ENCODE data around the gene PRR13. TPM values are rescaled to one million over a fixed set of nuclear protein-coding genes. Genes with fewer than 3 reads are reported as not detected.
A peak's percentile ranks its signal among the peaks of the same experiment; 100 is the strongest.

The PRR13 gene
- total and polyA plus RNA-seq, 9 of the 15 experiments (the other 6 are each of a cell fraction or from before 2014, with no cell fraction given) = 117 to 835 (median 285) TPM

GRCh38 chr12:53492830-53493609 is 51.5 kb downstream of the PRR13 start (continued):
- TF ChIP-seq RFX1 (IDR thresholded peaks at IDR 0.05) = peak; percentile 97
- TF ChIP-seq EWSR1 (IDR thresholded peaks at IDR 0.05; ENCODE audit: borderline replicate concordance, low read depth, partially characterized antibody) = no peak
- no peak for TF ChIP-seq LEF1 (IDR thresholded peaks at IDR 0.05)
- no peak for TF ChIP-seq U2AF2 (optimal IDR thresholded peaks at IDR 0.05; ENCODE audit: low read depth, low read length)
- no peak for TF ChIP-seq ZNF431 (CRISPR knock-in tag; IDR thresholded peaks at IDR 0.05)
- TF ChIP-seq MYC (IDR thresholded peaks at IDR 0.05; ENCODE audit: low read depth, low read length) = peak; percentile 46
- no peak for TF ChIP-seq MYC (CRISPR knock-in tag; IDR thresholded peaks at IDR 0.05; ENCODE audit: borderline replicate concordance, low read depth)
- peak in 1 of 2 experiments; percentile 91; a peak in 2 of 4 replicates for TF ChIP-seq SIN3A (IDR thresholded peaks at IDR 0.05; ENCODE audit: borderline replicate concordance in 2 of 2, control insufficient read depth in 1 of 2, low read depth in 2 of 2, low read length in 2 of 2)
- no peak for TF ChIP-seq NFRKB (IDR thresholded peaks at IDR 0.05; ENCODE audit: low read depth)
- TF ChIP-seq BHLHE40 (IDR thresholded peaks at IDR 0.05; ENCODE audit: low read length) = peak; percentile 98
- 0 out of 2 replicates have a peak, but pooled peaks have one; percentile 25 for TF ChIP-seq ATF1 (CRISPR knock-in tag; IDR thresholded peaks at IDR 0.05)
- peak; percentile 53; the same call in 1 of the 2 replicates for TF ChIP-seq ATF1 (tag; IDR thresholded peaks at IDR 0.05)
- peak; percentile 96 for TF ChIP-seq USF2 (CRISPR knock-in tag; IDR thresholded peaks at IDR 0.05)
- TF ChIP-seq REST (IDR thresholded peaks at IDR 0.05; ENCODE audit: borderline replicate concordance) = peak; percentile 70
- TF ChIP-seq REST (CRISPR knock-in tag; IDR thresholded peaks at IDR 0.05; ENCODE audit: low read depth) = no peak
- peak in 1 of 2 experiments; percentile 47; a peak in 2 of 4 replicates for TF ChIP-seq HDAC1 (IDR thresholded peaks at IDR 0.05)
- TF ChIP-seq, protein P1, sequence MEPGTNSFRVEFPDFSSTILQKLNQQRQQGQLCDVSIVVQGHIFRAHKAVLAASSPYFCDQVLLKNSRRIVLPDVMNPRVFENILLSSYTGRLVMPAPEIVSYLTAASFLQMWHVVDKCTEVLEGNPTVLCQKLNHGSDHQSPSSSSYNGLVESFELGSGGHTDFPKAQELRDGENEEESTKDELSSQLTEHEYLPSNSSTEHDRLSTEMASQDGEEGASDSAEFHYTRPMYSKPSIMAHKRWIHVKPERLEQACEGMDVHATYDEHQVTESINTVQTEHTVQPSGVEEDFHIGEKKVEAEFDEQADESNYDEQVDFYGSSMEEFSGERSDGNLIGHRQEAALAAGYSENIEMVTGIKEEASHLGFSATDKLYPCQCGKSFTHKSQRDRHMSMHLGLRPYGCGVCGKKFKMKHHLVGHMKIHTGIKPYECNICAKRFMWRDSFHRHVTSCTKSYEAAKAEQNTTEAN (CRISPR knock-in tag; IDR thresholded peaks at IDR 0.05) = no peak
- no peak for TF ChIP-seq PRMT5 (CRISPR knock-in tag; IDR thresholded peaks at IDR 0.05)
- peak; percentile 93 for TF ChIP-seq MEF2A (IDR thresholded peaks at IDR 0.05; ENCODE audit: control insufficient read depth, low read depth, low read length)

Measured in K562 (cell line).